GM18511 (cell line): ENCODE data around the gene ACOT12.
"Not testable (repeated sequence)": the region's sequence is repeated elsewhere in the genome, so short reads cannot be mapped to it uniquely, and the experiment has no call there.

ENCODE experiments used
- ATAC-seq: cut with Tn5 transposase; IDR thresholded peaks from one replicate; pipeline ENCODE4 v1.9.1; 2021; ENCODE audit warnings: mild to moderate bottlenecking, moderate library complexity; ENCODE audit not compliant: unreplicated experiment

ACOT12 gene

DNA sequence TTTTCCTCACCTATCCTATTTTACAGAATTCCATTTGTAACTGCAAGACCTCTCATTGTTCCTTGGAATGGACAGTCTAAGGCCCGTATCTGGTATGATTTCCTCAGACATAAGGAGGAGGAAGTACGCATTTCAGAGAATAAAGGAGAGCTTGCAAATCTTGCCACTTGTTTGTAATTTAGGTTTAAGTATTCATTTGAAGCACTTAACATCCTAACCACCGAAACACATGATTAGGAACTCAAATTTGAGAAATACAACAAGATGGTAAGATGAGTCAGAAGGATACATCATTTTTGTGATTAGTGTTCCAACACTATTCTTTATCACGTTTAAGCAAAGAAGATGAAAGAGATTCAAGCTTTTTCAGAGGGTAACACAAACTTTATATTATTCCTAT, 96.4 kb downstream of the ACOT12 start:
- no peak for ATAC-seq

DNA sequence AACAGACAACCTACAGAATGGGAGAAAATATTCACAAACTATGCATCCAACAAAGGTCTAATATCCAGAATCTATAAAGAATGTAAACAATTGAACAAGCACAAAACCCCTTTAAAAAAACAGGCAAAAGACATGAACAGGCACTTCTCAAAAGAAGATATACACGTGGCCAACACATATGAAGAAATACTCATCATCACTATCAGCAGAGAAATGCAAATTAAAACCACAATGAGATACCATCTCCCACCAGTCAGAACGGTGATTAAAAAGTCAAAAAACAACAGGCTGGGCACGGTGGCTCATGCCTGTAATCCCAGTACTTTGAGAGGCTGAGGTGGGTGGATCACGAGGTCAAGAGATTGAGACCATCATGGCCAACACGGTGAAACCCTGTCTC, 99.9 kb downstream of the ACOT12 start:
- not testable (repeated sequence) for ATAC-seq

DNA sequence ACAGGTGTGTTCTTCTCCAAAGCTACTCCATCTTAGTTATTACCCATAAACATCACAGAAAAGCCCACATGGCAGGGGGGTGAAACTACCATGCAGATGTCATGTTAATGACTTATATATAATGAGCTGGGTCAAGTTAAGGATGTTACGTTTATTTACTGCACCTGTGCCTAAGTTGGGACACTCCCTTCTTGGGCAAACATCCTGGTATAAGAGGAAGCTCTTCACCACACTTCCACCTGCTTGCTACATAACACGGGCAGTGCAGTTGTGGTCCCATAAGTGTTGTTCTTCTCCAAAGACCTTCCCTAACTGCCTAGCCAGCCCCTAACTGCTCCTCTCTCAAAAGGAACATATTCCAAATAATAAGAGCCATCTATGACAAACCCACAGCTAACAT, 101.8 kb downstream of the ACOT12 start:
- no peak for ATAC-seq

DNA sequence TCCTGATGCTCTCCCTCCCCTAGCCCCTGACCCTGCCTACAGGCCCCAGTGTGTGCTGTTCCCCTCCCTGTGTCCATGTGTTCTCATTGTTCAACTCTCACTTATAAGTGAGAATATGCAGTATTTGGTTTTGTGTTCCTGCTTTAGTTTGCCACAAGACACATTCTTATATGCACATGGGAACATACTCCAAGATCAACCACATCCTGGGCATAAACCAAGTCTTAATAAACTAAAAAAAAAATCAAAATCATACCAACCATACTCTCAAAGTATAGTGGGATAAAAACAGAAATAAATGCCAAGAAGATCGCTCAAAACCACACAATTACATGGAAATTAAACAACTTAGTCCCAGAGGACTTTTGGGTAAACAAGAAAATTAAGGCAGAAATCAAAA, 103.8 kb downstream of the ACOT12 start:
- ATAC-seq: no peak

DNA sequence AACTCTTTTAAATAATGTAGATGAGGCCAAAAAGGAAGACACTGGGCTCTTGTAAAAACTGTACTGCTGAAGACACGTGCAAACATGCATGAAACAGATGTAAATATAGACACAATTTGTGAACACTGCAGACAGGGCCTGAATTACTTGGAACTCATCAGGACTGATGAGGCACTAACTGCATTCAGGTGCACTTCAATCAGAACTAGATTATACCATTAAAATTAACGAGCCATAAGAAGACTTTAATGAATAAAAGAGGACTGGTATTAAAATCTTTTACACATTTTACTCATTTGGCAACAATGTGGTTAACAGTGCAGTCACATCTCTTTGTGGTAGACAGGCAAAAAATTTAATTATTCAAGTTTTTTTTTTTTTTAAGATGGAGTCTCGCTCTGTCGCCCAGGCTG, 105.9 kb downstream of the ACOT12 start:
- ATAC-seq: peak; percentile 61

DNA sequence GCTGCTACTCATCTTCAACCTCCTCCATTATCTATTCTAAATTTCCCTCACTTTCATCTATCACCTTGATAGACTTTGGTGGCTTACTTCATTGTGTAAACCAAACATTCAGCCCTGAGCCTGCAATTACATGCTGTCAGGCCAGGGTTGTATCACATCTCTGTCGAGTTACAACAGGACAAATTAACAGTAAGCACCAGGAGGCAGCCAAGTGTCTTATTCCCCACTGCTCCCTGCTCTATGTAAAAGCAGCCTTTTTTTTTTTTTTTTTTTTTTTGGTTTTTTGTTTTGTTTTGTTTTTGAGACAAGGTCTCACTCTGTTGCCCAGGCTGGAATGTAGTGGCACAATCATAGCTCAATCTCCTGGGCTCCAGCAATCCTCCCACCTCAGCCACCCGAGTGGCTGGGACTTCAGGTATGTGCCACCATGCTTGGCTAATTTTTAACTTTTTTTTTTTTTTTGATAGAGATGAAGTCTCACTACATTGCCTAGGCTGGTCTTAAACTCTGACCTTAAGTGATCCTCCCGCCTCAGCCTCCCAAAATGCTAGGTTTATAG, 107.8 kb downstream of the ACOT12 start:
- no peak for ATAC-seq

DNA sequence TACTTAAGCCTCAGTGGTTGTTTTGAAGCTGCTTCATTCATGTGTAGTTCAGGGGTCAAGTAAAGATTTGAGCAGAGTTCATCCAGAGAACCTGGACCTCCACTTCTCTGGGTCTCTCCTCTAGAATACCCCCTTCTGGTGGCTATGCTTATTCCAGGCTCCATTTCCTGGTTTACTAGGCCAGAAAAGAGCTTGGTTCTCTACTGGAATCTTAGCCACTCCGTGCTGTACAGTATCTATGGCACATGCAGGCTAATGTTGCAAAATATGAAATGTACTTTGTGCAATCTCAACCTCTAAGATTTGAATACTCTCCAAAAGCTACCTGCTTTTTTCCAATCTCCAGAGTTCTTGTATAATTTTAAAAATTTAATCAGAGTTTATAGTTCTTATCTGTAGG, 110.0 kb downstream of the ACOT12 start:
- ATAC-seq: no peak
